GM13977 (cell line): Measurements from ENCODE around the gene GALNT11.
"Not testable (repeated sequence)": the region's sequence is repeated elsewhere in the genome, so short reads cannot be mapped to it uniquely, and the experiment has no call there.

Experiments
- DNase-seq: peaks from one replicate; pipeline ENCODE4 v3.0.0; 2012; ENCODE audit warnings: low spot score
- in situ Hi-C: fragments of 300-500 bp; cut with MboI; formaldehyde crosslinking; loops from one replicate; pipeline ENCODE4 v1.12.0; 2022; ENCODE audit warnings: low sequenced_read_pairs, low pct_unique_long_range_greater_than_20kb, mixed read lengths, inconsistent platforms; ENCODE audit not compliant: unreplicated experiment
- TF ChIP-seq, protein P1 (sequence below): IDR thresholded peaks from 2 replicates; pipeline ENCODE4 v1.5.1; 2012; ENCODE audit warnings: mild to moderate bottlenecking, control low read depth; ENCODE audit not compliant: insufficient read depth; ENCODE audit errors: extremely low read depth, missing control alignments

The GALNT11 gene

GRCh38 chr7:152059311-152059710 lies 33.8 kb downstream of the GALNT11 start:
- DNase-seq, result no peak
- TF ChIP-seq, protein P1, sequence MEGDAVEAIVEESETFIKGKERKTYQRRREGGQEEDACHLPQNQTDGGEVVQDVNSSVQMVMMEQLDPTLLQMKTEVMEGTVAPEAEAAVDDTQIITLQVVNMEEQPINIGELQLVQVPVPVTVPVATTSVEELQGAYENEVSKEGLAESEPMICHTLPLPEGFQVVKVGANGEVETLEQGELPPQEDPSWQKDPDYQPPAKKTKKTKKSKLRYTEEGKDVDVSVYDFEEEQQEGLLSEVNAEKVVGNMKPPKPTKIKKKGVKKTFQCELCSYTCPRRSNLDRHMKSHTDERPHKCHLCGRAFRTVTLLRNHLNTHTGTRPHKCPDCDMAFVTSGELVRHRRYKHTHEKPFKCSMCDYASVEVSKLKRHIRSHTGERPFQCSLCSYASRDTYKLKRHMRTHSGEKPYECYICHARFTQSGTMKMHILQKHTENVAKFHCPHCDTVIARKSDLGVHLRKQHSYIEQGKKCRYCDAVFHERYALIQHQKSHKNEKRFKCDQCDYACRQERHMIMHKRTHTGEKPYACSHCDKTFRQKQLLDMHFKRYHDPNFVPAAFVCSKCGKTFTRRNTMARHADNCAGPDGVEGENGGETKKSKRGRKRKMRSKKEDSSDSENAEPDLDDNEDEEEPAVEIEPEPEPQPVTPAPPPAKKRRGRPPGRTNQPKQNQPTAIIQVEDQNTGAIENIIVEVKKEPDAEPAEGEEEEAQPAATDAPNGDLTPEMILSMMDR, result no peak
- in situ Hi-C loops, result no loop called here

DNA sequence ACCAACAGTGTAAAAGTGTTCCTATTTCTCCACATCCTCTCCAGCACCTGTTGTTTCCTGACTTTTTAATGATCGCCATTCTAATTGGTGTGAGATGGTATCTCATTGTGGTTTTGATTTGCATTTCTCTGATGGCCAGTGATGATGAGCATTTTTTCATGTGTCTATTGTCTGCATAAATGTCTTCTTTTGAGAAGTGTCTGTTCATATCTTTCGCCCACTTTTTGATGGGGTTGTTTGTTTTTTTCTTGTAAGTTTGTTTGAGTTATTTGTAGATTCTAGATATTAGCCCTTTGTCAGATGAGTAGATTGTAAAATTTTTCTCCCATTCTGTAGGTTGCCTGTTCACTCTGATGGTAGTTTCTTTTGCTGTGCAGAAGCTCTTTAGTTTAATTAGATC lies 35.6 kb downstream of the GALNT11 start:
- in situ Hi-C loops, DNase-seq: not testable (repeated sequence)

- in situ Hi-C loops, DNase-seq: not testable (repeated sequence)
These were observed 37.7 kb downstream of the GALNT11 start for GRCh38 chr7:152063192-152063591.

DNA sequence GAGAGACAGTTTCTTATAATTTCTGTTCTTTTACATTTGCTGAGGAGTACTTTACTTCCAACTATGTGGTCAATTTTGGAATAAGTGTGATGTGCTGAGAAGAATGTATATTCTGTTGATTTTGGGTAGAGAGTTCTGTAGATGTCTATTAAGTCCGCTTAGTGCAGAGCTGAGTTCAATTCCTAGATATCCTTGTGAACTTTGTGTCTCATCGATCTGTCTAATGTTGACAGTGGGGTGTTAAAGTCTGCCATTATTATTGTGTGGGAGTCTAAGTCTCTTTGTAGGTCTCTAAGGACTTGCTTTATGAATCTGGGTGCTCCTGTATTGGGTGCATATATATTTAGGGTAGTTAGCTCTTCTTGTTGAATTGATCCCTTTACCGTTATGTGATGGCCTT lies 38.3 kb downstream of the GALNT11 start:
- in situ Hi-C loops, result not testable (repeated sequence)

GRCh38 chr7:152065800-152066344 lies 40.4 kb downstream of the GALNT11 start:
- DNase-seq, in situ Hi-C loops: not testable (repeated sequence)

More for the DNA sequence above, 38.3 kb downstream of the GALNT11 start:
- DNase-seq, result not testable (repeated sequence)

- no peak for DNase-seq
- TF ChIP-seq, protein P1, result no peak
- in situ Hi-C loops, result no loop called here
These were observed 46.9 kb downstream of the GALNT11 start for GRCh38 chr7:152072421-152072820.

DNA sequence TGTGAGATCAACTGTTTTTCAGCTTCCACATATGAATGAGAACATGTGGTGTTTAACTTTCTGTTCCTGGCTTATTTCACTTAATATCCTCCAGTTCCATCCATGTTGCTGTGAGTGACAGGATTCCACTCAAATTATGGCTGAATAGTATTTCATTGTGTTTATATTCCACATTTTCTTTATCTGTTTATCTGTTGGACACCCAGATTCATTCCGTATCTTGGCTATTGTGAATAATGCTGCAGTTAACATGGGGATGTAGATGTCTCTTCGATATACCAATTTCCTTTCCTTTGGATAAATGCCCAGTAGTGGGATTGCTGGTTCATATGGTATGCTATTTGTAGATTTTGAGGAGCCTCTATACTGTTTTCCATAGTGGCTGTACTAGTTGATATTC lies 47.9 kb downstream of the GALNT11 start:
- TF ChIP-seq, protein P1, result no peak
- in situ Hi-C loops, result no loop called here
- DNase-seq, result no peak

- DNase-seq, result no peak
- in situ Hi-C loops, result no loop called here
- TF ChIP-seq, protein P1, result no peak
These were observed 49.2 kb downstream of the GALNT11 start for GRCh38 chr7:152074673-152075072.

- in situ Hi-C loops, DNase-seq: not testable (repeated sequence)
These were observed 49.9 kb downstream of the GALNT11 start for GRCh38 chr7:152075379-152075778.
